ENCODE measurements around the gene CCDC85C. TPM values are rescaled to one million over a fixed set of nuclear protein-coding genes. Genes with fewer than 3 reads are reported as not detected.

CCDC85C gene
- total RNA-seq, 2 experiments from 2014 or later, result 6.4 to 15.0 TPM

DNA sequence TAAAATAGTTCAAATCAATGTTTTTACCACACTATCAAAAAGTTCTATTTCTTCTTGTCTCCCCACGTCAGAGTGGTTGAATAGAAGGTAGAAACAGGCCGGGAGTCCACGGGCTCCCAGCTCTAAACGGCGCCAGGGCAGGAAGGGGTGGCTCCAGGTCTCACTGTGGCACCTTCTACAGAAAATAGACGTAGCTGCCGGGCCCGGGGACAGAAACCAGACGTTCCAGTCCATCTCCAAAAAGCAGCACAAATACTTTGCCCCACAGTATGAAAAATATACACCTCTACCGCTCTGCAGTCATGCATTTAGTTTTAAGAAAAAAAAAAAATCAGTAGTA lies 91.9 kb downstream of the CCDC85C start:
- no peak for DNase-seq (ENCODE audit: low spot score)
- TF ChIP-seq, protein P1, sequence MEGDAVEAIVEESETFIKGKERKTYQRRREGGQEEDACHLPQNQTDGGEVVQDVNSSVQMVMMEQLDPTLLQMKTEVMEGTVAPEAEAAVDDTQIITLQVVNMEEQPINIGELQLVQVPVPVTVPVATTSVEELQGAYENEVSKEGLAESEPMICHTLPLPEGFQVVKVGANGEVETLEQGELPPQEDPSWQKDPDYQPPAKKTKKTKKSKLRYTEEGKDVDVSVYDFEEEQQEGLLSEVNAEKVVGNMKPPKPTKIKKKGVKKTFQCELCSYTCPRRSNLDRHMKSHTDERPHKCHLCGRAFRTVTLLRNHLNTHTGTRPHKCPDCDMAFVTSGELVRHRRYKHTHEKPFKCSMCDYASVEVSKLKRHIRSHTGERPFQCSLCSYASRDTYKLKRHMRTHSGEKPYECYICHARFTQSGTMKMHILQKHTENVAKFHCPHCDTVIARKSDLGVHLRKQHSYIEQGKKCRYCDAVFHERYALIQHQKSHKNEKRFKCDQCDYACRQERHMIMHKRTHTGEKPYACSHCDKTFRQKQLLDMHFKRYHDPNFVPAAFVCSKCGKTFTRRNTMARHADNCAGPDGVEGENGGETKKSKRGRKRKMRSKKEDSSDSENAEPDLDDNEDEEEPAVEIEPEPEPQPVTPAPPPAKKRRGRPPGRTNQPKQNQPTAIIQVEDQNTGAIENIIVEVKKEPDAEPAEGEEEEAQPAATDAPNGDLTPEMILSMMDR (conservative IDR thresholded peaks at IDR 0.05; ENCODE audit: low read length), result no peak
- no peak for TF ChIP-seq EZH2phosphoT487 (IDR thresholded peaks at IDR 0.05; ENCODE audit: borderline replicate concordance, low read depth, low read length)
- Histone ChIP-seq H4K20me1 (ENCODE audit: insufficient read depth, low read length) (no peaks in the 10 kb centered on the region), H3K4me2 (ENCODE audit: low read length) (no peak overlapping the region), H3K27ac (ENCODE audit: low read depth, low read length, poor library complexity, severe bottlenecking) (no peak overlapping the region), H3K79me2 (ENCODE audit: insufficient read depth, low read depth, low read length) (no peaks in the 10 kb centered on the region), H3K36me3 (ENCODE audit: insufficient read depth, low read length) (peaks cover 40% of the 10 kb centered on the region), H3K9me3 (ENCODE audit: low read length) (no peaks in the 10 kb centered on the region), H3K4me1 (ENCODE audit: insufficient read depth, low read length, poor library complexity, severe bottlenecking) (no peaks in the 10 kb centered on the region), H3K4me3 (ENCODE audit: low read depth, low read length, poor library complexity, severe bottlenecking) (no peak overlapping the region), H3K9me2 (ENCODE audit: insufficient read depth, low read length) (no peaks in the 10 kb centered on the region), H2AFZ (ENCODE audit: low read length) (no peak overlapping the region)
- intact Hi-C loops (cut with micrococcal nuclease; ENCODE audit: unreplicated experiment), result no loop called here
- POLR2A ChIA-PET, result no interaction called here
- BruUV-seq (replicated peaks), result no TSS peak
- CTCF ChIA-PET (ENCODE audit: unreplicated experiment), result no interaction called here

GRCh38 chr14:99511421-99512109 lies 92.4 kb downstream of the CCDC85C start:
- ChIA-PET CTCF (ENCODE audit: unreplicated experiment) (no interaction called here), POLR2A (no interaction called here)
- Histone ChIP-seq H3K9me3 (ENCODE audit: low read length) (no peaks in the 10 kb centered on the region), H3K4me1 (ENCODE audit: insufficient read depth, low read length, poor library complexity, severe bottlenecking) (no peaks in the 10 kb centered on the region), H3K27ac (ENCODE audit: low read depth, low read length, poor library complexity, severe bottlenecking) (no peak overlapping the region), H3K79me2 (ENCODE audit: insufficient read depth, low read depth, low read length) (no peaks in the 10 kb centered on the region), H3K4me3 (ENCODE audit: low read depth, low read length, poor library complexity, severe bottlenecking) (no peak overlapping the region), H2AFZ (ENCODE audit: low read length) (no peak overlapping the region), H4K20me1 (ENCODE audit: insufficient read depth, low read length) (no peaks in the 10 kb centered on the region), H3K9me2 (ENCODE audit: insufficient read depth, low read length) (no peaks in the 10 kb centered on the region), H3K4me2 (ENCODE audit: low read length) (no peak overlapping the region), H3K36me3 (ENCODE audit: insufficient read depth, low read length) (peaks cover 45% of the 10 kb centered on the region)
- intact Hi-C loops (cut with micrococcal nuclease; ENCODE audit: unreplicated experiment), result no loop called here
- no peak for TF ChIP-seq EZH2phosphoT487 (IDR thresholded peaks at IDR 0.05; ENCODE audit: borderline replicate concordance, low read depth, low read length)
- TF ChIP-seq, protein P1 (conservative IDR thresholded peaks at IDR 0.05; ENCODE audit: low read length), result no peak
- DNase-seq (ENCODE audit: low spot score), result no peak
- no TSS peak for BruUV-seq (replicated peaks)

GRCh38 chr14:99510556-99511139 lies 93.4 kb downstream of the CCDC85C start:
- TF ChIP-seq, protein P1 (conservative IDR thresholded peaks at IDR 0.05; ENCODE audit: low read length), result no peak
- TF ChIP-seq EZH2phosphoT487 (IDR thresholded peaks at IDR 0.05; ENCODE audit: borderline replicate concordance, low read depth, low read length), result no peak
- no peaks in the 10 kb centered on the region for H4K20me1 ChIP-seq (ENCODE audit: insufficient read depth, low read length)
- H3K36me3 ChIP-seq (ENCODE audit: insufficient read depth, low read length), result peaks cover 55% of the 10 kb centered on the region
- DNase-seq (ENCODE audit: low spot score), result no peak
- TSS peak; percentile 99 for BruUV-seq (replicated peaks)
- no peak overlapping the region for H3K4me2 ChIP-seq (ENCODE audit: low read length)
- H3K9me3 ChIP-seq (ENCODE audit: low read length), result no peaks in the 10 kb centered on the region
- ChIA-PET POLR2A (no interaction called here), CTCF (ENCODE audit: unreplicated experiment) (no interaction called here)
- no peaks in the 10 kb centered on the region for H3K4me1 ChIP-seq (ENCODE audit: insufficient read depth, low read length, poor library complexity, severe bottlenecking)
- no peaks in the 10 kb centered on the region for H3K79me2 ChIP-seq (ENCODE audit: insufficient read depth, low read depth, low read length)
- intact Hi-C loops (cut with micrococcal nuclease; ENCODE audit: unreplicated experiment), result no loop called here
- no peak overlapping the region for H3K4me3 ChIP-seq (ENCODE audit: low read depth, low read length, poor library complexity, severe bottlenecking)
- no peak overlapping the region for H2AFZ ChIP-seq (ENCODE audit: low read length)
- H3K9me2 ChIP-seq (ENCODE audit: insufficient read depth, low read length), result no peaks in the 10 kb centered on the region
- H3K27ac ChIP-seq (ENCODE audit: low read depth, low read length, poor library complexity, severe bottlenecking), result no peak overlapping the region

All from OCI-LY7 (cell line).